Measurements from ENCODE around the gene LIPN.
A peak's percentile ranks its signal among the peaks of the same experiment; 100 is the strongest.

LIPN gene, protein sequence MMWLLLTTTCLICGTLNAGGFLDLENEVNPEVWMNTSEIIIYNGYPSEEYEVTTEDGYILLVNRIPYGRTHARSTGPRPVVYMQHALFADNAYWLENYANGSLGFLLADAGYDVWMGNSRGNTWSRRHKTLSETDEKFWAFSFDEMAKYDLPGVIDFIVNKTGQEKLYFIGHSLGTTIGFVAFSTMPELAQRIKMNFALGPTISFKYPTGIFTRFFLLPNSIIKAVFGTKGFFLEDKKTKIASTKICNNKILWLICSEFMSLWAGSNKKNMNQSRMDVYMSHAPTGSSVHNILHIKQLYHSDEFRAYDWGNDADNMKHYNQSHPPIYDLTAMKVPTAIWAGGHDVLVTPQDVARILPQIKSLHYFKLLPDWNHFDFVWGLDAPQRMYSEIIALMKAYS

DNA sequence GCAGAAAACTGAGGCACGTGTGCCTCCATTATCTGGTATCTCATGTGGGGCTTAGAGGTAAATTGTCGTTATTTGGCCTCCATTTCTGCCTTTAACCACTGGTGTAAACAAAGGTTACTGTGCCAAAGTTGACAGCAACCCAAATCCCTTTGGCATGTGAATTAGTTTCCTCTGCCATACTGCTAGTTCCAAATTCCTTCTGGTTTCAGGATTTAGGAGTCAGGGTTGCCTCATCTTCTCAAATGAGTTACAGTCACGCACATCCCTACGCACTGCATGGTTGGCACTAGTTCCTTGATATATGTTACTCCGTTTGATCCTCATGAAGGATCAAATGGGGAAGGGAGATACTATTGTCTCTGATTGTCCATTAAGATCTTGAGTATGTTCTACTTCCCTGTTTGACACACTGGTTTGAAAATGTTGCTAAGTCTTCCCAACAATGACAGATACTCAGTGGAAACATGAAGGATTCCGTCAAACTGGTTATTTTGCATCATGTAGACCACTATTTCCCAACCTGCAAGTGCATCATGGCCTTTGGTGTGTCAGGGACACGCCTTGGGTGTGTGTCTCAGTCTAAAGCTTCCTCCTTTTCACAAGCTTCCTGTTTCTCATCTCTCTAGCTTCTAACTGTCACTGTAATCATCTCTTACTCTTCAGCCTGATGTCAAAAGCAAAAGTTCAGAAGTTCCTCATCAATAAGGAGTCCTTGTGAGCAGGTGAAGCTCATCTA, at the start of gene LIPN:
Gene LIPN, plus strand, starts transcription at position 655 of the 736 bp plus-strand sequence. CDS start 1,386 bp downstream, outside the sequence.
- no peak within 1 kb of the TSS for H3K4me3 ChIP-seq (replicated peaks; ENCODE audit: low read depth, low read length)
- TF ChIP-seq CTCF (IDR thresholded peaks at IDR 0.05; ENCODE audit: low read length, missing control alignments): no peak
- DNase-seq (ENCODE audit: low read depth): no peak

DNA sequence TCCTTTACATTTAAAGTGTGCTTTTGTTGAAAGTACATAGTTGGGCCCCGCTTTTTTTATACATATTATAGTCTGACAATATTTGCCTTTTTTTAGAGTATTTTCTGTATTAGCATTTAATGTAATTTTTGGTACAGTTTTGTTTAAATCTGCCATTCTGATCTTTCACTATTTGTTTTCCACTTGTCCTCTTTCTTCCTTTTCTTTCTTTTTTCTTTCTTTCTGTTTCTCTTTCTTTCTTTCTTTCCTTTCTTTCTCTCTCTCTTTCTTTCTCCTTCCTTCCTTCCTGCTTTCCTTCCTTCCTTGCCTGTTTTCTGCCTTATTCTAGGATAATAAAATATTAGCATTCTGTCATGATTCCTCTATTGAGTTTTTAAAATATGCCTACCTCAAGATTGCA, 44.3 kb upstream of the LIPN start:
- H3K4me3 ChIP-seq (replicated peaks; ENCODE audit: low read depth, low read length): no peak overlapping the region
- no peak for DNase-seq (ENCODE audit: low read depth)
- TF ChIP-seq CTCF (IDR thresholded peaks at IDR 0.05; ENCODE audit: low read length, missing control alignments): no peak

DNA sequence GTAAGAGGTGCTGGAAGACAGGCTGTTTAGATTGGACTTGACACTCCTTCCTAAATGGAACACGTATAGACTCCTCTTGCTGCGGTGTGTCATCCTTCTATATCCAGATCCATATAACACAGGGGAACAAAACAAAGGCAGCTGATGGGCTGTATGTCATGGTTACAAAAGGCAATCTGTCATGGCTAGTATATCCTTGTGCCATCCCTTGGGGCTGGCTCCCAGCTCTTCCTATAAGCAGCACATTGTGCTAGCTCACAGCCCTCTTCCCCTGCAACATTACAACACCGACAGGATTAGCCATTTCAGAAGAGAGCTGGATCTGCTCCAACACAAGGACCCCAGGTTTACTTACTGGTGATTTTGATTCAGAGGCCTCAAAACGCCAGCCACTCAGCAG, 38.4 kb upstream of the LIPN start:
- DNase-seq (ENCODE audit: low read depth): no peak

DNA sequence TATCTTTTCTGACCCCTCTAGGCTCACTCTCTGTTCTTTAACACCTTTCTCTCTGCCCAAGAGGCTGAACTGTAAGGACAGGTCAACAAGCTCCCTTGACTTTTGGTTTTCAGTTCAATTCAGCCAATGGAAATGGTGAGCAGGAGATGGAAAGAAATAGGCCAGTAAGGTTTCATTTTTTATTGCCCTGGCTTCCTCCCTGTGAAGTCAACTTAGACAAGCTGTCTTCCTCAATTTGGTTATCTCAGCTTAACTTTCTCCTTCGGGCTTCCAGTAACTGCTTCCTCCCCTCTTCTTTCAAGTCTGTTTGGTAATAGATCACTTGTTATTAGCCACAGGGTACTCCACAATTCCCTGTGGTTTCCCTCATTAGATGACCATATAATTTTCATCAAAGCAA, 34.0 kb upstream of the LIPN start:
- DNase-seq (ENCODE audit: low read depth): no peak
- TF ChIP-seq CTCF (IDR thresholded peaks at IDR 0.05; ENCODE audit: low read length, missing control alignments): no peak
- no peak overlapping the region for H3K4me3 ChIP-seq (replicated peaks; ENCODE audit: low read depth, low read length)

More for the DNA sequence above, 38.4 kb upstream of the LIPN start:
- no peak overlapping the region for H3K4me3 ChIP-seq (replicated peaks; ENCODE audit: low read depth, low read length)
- no peak for TF ChIP-seq CTCF (IDR thresholded peaks at IDR 0.05; ENCODE audit: low read length, missing control alignments)

DNA sequence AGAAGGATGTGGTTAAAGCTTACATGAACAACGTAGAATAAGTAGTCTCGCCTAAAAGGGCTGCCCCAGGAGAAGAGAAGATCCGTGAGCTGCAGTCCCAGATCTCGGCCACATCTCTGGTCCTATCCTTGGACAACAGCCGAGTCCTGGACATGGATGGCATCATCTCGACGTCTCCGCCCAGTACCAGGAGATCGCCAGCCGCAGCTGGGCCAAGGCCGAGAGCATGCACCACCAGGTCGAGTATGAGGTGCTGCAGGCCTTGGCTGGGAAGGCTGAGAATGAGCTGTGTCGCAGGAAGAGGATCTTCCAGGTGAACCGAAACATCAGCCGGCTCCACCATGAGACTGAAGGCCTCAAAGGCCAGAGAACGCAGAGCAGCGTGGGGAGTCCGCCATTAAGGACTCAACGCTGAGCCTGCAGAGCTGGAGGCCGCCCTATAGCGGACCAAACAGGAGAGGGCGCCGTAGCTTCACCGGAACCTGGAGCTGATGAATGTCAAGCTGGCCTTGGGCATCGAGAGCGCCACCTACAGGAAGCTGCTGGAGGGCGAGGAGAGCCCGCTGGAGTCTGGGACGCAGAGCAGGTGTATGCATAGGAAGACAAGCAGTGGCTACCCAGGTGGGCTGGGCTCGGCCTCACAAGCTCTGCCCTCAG, 31.6 kb upstream of the LIPN start:
- TF ChIP-seq CTCF (IDR thresholded peaks at IDR 0.05; ENCODE audit: low read length, missing control alignments): peak; percentile 27
- H3K4me3 ChIP-seq (replicated peaks; ENCODE audit: low read depth, low read length): no peak overlapping the region
- peak; percentile 5 for DNase-seq (ENCODE audit: low read depth)

DNA sequence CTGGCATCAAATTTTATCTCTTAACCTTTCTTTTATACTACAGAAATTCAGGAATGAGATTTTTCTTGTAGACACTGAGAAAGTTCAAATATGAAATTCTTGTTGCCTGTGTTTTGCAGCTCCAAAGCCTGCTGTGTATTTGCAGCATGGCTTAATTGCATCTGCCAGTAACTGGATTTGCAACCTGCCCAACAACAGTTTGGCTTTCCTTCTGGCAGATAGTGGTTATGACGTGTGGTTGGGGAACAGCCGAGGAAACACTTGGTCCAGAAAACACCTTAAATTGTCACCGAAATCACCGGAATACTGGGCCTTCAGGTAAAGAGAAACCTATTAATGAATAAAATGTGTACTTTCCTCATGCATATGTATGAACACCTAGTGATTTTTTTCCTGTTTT, 29.0 kb upstream of the LIPN start:
- no peak for DNase-seq (ENCODE audit: low read depth)
- TF ChIP-seq CTCF (IDR thresholded peaks at IDR 0.05; ENCODE audit: low read length, missing control alignments): no peak
- H3K4me3 ChIP-seq (replicated peaks; ENCODE audit: low read depth, low read length): no peak overlapping the region

All from fibroblast of pulmonary artery (primary cell).